CD4-positive, alpha-beta T cell treated with Interleukin-4 for 4 hours (primary cell): ENCODE data around the gene ENTPD8.
A peak's percentile ranks its signal among the peaks of the same experiment; 100 is the strongest.

Source experiments
- DNase-seq: peaks from one replicate; pipeline ENCODE4 v3.0.0-alpha.2; 2020

The ENTPD8 gene

DNA sequence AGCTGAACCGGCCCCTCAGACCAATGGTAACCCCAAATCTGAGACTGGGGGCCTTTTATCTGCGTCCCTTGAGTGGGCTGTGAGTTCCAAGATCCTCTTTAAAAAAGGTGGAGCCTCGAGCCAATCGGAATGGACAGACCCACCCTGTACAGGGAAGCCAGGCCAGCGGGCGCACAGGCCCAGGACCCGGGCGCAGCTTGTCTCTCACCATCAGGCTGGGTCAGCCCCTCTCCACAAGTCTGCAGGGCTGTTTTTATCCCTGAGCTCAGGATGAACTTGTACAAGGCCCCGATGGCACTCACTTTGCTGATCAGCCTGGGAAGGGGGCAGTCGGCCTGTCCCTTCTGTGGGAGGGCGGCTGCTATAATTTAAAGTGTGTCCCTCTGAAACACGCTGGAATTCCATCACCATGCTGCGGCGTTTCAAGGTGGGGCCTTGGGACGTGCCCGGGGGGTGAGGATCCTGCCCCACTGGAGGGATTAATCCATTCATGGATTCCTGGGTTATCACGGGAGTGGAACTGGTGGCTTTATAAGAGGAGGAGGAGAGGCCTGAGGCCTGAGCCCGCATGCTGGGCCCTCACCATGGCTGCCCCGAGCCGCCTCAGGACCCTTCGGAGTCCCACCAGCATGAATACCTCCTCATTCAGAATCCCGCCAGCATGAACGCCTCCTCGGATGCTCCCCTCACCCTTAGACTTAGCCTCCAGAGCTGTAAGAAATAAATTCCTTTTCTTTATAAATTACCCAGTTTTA is 32.3 kb downstream of the ENTPD8 start:
- no peak for DNase-seq

DNA sequence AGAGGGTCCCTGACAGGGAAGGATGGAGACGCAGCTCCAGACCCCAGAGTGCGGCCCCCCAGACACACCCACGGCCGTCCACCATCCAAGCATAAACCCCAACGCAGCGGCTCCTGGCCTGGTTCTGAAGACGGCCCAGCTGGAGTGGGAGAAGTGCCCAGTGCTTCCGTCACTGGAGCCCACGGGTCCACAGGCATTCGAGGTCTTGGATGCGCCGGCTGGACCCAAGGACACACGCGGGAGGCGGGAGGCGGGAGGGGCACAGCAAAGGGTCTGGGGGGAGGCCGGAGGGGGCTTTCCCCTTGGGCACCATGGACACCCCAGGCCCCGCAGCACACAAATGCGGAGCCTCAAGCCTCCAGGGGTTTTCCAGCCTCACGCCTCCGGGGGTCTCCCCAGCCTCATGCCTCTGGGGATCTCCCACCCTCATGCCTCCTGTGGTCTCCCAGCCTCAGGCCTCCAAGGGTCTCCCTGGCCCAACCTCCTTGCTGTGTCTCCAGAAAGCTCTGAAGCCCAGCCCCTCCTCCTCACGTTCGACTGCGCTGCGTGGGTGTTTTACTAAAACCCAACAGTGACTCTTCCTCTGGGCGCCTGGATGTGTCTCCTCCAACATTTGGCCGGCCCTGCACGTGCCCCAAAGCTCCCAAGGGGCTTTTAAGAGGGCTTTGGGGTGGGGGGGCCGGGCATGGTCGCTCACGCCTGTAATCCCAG is 33.4 kb downstream of the ENTPD8 start:
- no peak for DNase-seq

- DNase-seq = peak; percentile 41
Measured at GRCh38 chr9:137406876-137407589, 34.1 kb downstream of the ENTPD8 start.

DNA sequence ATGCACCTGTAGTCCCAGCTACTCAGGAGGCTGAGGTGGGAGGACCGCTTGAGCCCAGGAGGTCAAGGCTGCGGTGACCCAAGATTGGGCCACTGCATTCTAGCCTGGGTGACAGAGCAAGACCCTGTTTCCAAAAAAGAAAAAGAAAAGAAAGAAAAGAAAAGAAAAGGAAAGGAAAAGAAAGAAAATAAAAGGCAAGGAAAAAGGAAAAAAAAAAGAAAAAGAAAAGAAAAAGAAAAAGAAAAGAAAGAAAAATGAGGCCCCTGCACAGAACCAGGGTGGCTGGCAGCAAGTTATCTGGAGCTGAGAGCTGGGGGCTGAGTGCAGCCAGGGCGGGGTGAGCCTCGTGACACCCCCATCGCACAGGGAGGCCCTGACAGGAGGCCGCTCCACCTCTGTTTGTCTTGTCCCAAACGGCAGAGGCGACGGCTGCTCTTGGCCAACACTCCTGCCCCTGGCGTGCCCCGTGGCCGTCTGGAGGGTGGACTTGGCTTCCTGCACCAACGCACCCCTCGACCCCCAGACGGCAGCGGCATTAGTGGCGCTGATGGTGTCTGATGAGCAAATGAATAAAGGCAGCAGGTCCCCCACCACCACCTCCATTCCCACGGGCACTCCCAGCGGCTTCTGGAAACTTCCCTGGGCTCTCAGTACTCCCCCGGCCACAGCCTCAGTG is 34.9 kb downstream of the ENTPD8 start:
- no peak for DNase-seq

GRCh38 chr9:137405677-137406081 is 35.5 kb downstream of the ENTPD8 start:
- DNase-seq = no peak

GRCh38 chr9:137404961-137405567 is 36.1 kb downstream of the ENTPD8 start:
- DNase-seq = no peak

DNA sequence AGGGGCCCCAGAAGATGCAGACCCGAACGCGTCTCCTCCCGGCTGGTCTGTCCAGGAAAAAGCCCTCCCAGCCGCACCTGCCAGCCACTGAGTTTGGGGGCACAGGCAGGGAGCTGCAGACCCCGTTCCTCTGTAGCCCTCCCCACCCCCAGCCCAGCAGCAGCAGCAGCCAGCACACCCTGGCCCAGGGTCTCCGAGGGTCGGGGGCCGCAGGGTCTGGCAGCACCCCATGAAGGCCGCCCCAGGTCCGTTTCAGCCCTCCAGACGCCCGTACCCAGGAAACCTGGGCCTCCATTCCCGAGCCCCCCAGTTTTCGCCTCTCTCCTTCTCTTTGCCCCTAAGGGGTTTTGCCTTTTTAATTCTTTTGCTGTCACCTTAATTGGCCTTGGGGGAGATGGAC is 37.9 kb downstream of the ENTPD8 start:
- DNase-seq = no peak

GRCh38 chr9:137402746-137403145 is 38.4 kb downstream of the ENTPD8 start:
- DNase-seq = no peak

DNA sequence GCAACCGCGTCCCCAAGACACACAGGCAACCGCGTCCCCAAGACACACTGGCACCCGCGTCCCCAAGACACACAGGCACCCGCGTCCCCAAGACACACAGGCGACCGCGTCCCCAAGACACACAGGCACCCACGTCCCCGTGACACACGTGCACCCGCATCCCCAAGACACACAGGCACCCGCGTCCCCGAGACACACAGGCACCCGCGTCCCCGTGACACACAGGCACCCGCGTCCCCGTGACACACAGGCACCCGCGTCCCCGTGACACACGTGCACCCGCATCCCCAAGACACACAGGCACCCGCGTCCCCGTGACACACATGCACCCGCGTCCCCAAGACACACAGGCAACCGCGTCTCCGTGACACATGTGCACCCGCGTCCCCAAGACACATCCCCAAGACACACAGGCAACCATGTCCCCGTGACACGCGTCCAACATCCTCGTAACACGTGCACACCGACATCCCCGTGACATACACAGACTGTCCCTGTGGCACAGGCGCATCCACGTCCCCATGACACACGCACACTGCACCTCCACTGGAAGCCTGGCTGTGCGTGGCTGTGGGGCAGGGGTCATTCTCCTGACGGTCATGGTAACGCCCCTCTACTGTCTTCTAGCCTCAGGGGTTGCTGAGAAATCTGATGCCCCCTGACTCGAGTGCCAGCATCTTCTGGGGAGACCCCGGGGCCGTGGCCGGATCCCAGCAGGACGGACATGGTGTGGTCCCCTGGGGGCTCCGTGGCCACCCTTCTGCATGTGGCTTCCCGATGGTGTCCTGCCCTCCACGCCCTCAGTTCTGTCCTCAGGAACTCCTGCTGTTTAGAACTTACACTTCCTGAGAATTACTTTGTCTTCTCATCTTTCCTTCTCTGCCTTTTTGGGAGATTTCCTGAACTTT is 42.3 kb downstream of the ENTPD8 start:
- no peak for DNase-seq

GRCh38 chr9:137397675-137398423 is 43.3 kb downstream of the ENTPD8 start:
- no peak for DNase-seq

GRCh38 chr9:137396634-137397367 is 44.4 kb downstream of the ENTPD8 start:
- DNase-seq = no peak

DNA sequence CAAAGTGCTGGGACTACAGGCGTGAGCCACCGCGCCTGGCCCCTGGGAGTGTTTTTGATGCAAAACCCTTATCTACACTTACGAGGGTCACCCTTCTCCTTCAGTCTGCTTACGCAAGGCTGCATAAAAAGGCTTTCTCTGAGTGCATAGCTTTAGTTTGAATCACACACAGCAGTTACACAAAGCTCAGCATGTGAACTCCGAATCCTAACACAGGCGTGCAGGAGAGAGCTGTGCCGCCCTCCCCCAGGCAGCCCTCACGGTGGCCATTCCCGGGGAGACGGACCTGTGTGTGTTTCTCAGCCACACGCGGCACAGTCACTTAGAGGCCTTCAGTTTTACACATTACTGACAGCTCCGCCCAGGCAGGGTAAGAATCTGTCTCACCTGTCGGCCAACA is 44.9 kb downstream of the ENTPD8 start:
- no peak for DNase-seq

DNA sequence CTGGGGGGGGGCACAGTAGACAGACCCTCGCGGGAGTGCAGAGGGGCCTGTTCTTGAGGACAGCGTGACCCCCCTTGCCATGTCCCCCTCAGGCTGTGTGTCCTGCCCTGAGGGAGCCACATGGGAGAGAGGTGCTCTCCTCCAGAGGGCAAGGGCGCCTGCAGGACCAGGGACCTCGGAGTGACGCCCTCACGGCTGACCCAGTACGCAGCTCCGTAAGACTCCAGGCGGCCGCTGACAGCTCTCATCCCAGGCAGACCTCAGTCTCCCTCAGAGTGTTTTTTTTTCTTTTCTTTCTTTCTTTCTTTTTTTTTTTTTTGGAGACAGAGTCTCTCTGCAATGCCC is 45.5 kb downstream of the ENTPD8 start:
- no peak for DNase-seq

GRCh38 chr9:137394866-137395665 is 46.1 kb downstream of the ENTPD8 start:
- DNase-seq = no peak

GRCh38 chr9:137393176-137394150 is 47.7 kb downstream of the ENTPD8 start:
- DNase-seq = no peak

DNA sequence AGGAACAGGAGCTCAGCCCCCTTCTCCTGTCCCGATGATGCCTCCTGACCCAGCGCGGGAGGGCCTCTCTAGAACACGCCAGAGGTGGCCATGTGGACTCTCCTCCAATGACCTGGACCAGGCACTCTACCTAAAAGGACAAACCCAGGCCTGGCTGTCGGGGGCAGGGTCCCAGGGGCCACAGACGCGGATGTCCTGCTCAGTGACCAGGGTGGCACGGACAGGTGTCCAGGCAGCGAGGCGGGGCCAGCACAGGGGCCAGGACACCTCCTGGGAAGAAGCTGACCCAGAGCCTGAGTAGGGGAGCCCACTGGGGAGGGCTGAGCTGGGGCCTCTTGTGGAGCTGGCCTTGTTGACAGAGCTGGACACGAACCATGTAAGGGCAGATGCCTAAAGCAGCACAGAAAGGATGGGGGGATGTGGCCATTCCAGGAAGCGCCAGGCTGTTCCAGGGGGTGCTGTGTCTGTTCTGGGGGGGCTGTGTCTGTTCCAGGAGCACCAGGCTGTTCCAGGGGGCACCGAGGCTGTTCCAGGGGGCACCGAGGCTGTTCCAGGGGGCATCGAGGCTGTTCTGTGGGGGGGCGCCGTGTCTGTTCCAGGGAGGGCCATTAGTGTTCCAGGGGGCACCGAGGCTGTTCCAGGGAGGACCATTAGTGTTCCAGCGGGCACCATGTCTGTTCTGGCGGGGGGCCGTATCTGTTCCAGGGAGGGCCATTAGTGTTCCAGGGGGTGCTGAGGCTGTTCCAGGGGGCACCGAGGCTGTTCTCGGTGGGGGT is 48.7 kb downstream of the ENTPD8 start:
- no peak for DNase-seq

- DNase-seq = no peak
Measured at GRCh38 chr9:137391411-137391754, 49.8 kb downstream of the ENTPD8 start.
